GM12878 (cell line): Measurements from ENCODE around the gene AMZ2. TPM values are rescaled to one million over a fixed set of nuclear protein-coding genes. Genes with fewer than 3 reads are reported as not detected.

ENCODE experiments used
- ATAC-seq: fragments of 200-7000 bp; cut with Tn5 transposase; 3 replicates; pipeline ENCODE4 v1.9.1; 2020; ENCODE audit warnings: mild to moderate bottlenecking, moderate library complexity
- BruUV-seq: library from RNA; stranded (reverse); fragments of 400-500 nt; replicated peaks from 2 replicates; lab custom pipeline; 2021; lab: Mats Ljungman, UMichigan
- CTCF ChIA-PET: fragments of 300-600 bp; sonication (Branson Sonifier 250); formaldehyde crosslinking; extraction: SDS; loops from one replicate; lab custom pipeline; 2021; ENCODE audit warnings: inconsistent platforms; lab: Yijun Ruan, JAX
- POLR2A ChIA-PET: fragments of 350-600 bp; formaldehyde crosslinking; extraction: SDS; loops from one replicate; lab custom pipeline; 2021; ENCODE audit warnings: inconsistent platforms; lab: Charles Lee
- RAD21 ChIA-PET: fragments of 300-600 bp; sonication (Branson Sonifier 250); formaldehyde crosslinking; loops from one replicate; lab custom pipeline; 2023; ENCODE audit warnings: antibody characterized with exemption; ENCODE audit not compliant: unreplicated experiment; lab: Charles Lee
- SMC1A ChIA-PET: fragments of 300-600 bp; sonication (Branson Sonifier 250); formaldehyde crosslinking; loops from one replicate; lab custom pipeline; 2023; ENCODE audit not compliant: unreplicated experiment, uncharacterized antibody; lab: Charles Lee
- DNase-seq: peaks from one replicate; pipeline ENCODE4 v3.0.0-alpha.2; 2011; ENCODE audit warnings: low read depth, low spot score
- FAIRE-seq: peaks from 3 replicates; lab custom pipeline; 2011; peaks lifted over from hg19 to GRCh38; lab: Jason Lieb, UNC
- H2AFZ ChIP-seq: 2 replicates; pipeline ENCODE4 v1.6.0; 2011; ENCODE audit warnings: low read depth, low read length, control low read depth; ENCODE audit not compliant: control insufficient read depth
- H3K27ac ChIP-seq: 2 replicates; pipeline ENCODE4 v1.5.1; 2011; ENCODE audit warnings: control low read depth; ENCODE audit not compliant: control insufficient read depth, insufficient read depth
- H3K27me3 ChIP-seq, 2 experiments: replicated peaks in 1 of 2; 2 replicates each; pipeline versions ENCODE4 v1.6.0 to v1.6.1; 2011; ENCODE audit warnings: low read length in 1 of 2; ENCODE audit not compliant: control insufficient read depth in 2 of 2, insufficient read depth in 2 of 2
- H3K36me3 ChIP-seq, 2 experiments: 2 replicates each; pipeline ENCODE4 v1.5.1; 2011; ENCODE audit warnings: low read length in 1 of 2; ENCODE audit not compliant: control insufficient read depth in 2 of 2, insufficient read depth in 2 of 2
- H3K4me1 ChIP-seq: 2 replicates; pipeline ENCODE4 v1.6.1; 2011; ENCODE audit warnings: mild to moderate bottlenecking, low read length, moderate library complexity, mixed read lengths; ENCODE audit not compliant: control insufficient read depth, insufficient read depth
- H3K4me2 ChIP-seq: 2 replicates; pipeline ENCODE4 v1.6.0; 2011; ENCODE audit warnings: control low read depth; ENCODE audit not compliant: control insufficient read depth, insufficient read depth
- H3K4me3 ChIP-seq: fragments of 200-600 bp; sonication (generic); 2 replicates; pipeline ENCODE4 v1.5.1; 2016
- H3K79me2 ChIP-seq: 2 replicates; pipeline ENCODE4 v1.6.0; 2011; ENCODE audit warnings: low read length; ENCODE audit not compliant: control insufficient read depth, insufficient read depth
- H3K9ac ChIP-seq: 2 replicates; pipeline ENCODE4 v1.8.0; 2011; ENCODE audit warnings: low read length, control low read depth, mixed read lengths; ENCODE audit not compliant: control insufficient read depth, insufficient read depth
- H3K9me3 ChIP-seq: replicated peaks from 3 replicates; pipeline ENCODE4 v1.5.1; 2011; ENCODE audit warnings: mild to moderate bottlenecking, low read length; ENCODE audit not compliant: control insufficient read depth, insufficient read depth
- H4K20me1 ChIP-seq: 2 replicates; pipeline ENCODE4 v1.6.0; 2011; ENCODE audit not compliant: control insufficient read depth, insufficient read depth
- BHLHE40 ChIP-seq, 2 experiments: fragments of 450-650 bp in 1 of 2; IDR thresholded peaks; 2 replicates each; pipeline ENCODE4 v1.6.1; 2011 to 2017; ENCODE audit warnings: low read depth in 2 of 2, borderline replicate concordance in 1 of 2, improper control_type of control experiment in 1 of 2, low read length in 1 of 2, mild to moderate bottlenecking in 1 of 2
- HDAC6 ChIP-seq: fragments of 200-600 bp; sonication (generic); IDR thresholded peaks from one replicate; pipeline ENCODE4 v1.8.0; 2017; ENCODE audit warnings: antibody characterized with exemption; ENCODE audit not compliant: unreplicated experiment
- IKZF1 ChIP-seq: fragments of 450-650 bp; conservative IDR thresholded peaks from 2 replicates; pipeline ENCODE4 v1.6.1; 2017; ENCODE audit warnings: antibody characterized with exemption, mild to moderate bottlenecking
- LARP7 ChIP-seq: fragments of 450-650 bp; IDR thresholded peaks from 2 replicates; pipeline ENCODE4 v1.6.1; 2017; ENCODE audit warnings: mild to moderate bottlenecking
- SREBF2 ChIP-seq: IDR thresholded peaks from 2 replicates; pipeline ENCODE4 v1.6.1; 2012; ENCODE audit warnings: mild to moderate bottlenecking, low read length
- SUZ12 ChIP-seq: fragments of 200-600 bp; sonication (generic); IDR thresholded peaks from one replicate; pipeline ENCODE4 v1.6.1; 2018; ENCODE audit warnings: antibody characterized with exemption, mild to moderate bottlenecking; ENCODE audit not compliant: unreplicated experiment
- ZZZ3 ChIP-seq: IDR thresholded peaks from 2 replicates; pipeline ENCODE4 v1.6.1; 2011; ENCODE audit warnings: low read depth; ENCODE audit not compliant: control insufficient read depth, insufficient read length
- WGBS: methylation state at CpG from one replicate; pipeline ENCODE4 v1.1.6; 2016; ENCODE audit warnings: low lambda C conversion rate; ENCODE audit not compliant: insufficient replicate concordance, insufficient coverage; ENCODE audit errors: missing lambda C conversion rate; 5-methylcytosine and 5-hydroxymethylcytosine counted together
- in situ Hi-C: fragments of 300-500 bp; cut with MboI; formaldehyde crosslinking; loops from 9 replicates; pipeline ENCODE4 v1.14.3; 2018; ENCODE audit warnings: mixed read lengths
- intact Hi-C: fragments of 100-400 bp; cut with micrococcal nuclease; formaldehyde crosslinking; loops from one replicate; pipeline ENCODE4 v1.14.2; 2022; ENCODE audit not compliant: unreplicated experiment
- polyA plus RNA-seq, 11 experiments: library from polyadenylated mRNA; depleted of rRNA in 4 of 11; unstranded in 6 of 11; stranded (reverse) in 5 of 11; fragments of >200 nt; fragmentation: Nextera tagmentation in 4 of 11; fragmentation: Illumina TruSeq in 1 of 11; extraction: Ambion mirVana in 4 of 11; extraction: Trizol in 1 of 11; gene quantifications; 1 replicate in 1 of 11; 2 replicates in 10 of 11; pipeline versions ENCODE4 v1.2.1 to v1.2.3, GENCODE V29; 2011 to 2016; ENCODE audit warnings: inconsistent platforms in 2 of 11, missing spikeins in 2 of 11, low read depth in 1 of 11
- total RNA-seq, 4 experiments: library from RNA; depleted of rRNA in 3 of 4; stranded (reverse); fragments of >200 nt in 3 of 4; fragmentation: Illumina TruSeq in 1 of 4; extraction: Trizol in 1 of 4; gene quantifications; 2 replicates each; pipeline versions ENCODE4 v1.2.1 to v1.2.3, GENCODE V29; 2013 to 2021
- TF ChIP-seq, protein P1 (sequence below), 3 experiments: IDR thresholded peaks in 2 of 3; conservative IDR thresholded peaks in 1 of 3; 2 replicates each; pipeline ENCODE4 v1.5.1; 2011; ENCODE audit warnings: low read depth in 3 of 3, low read length in 3 of 3, mild to moderate bottlenecking in 3 of 3, control low read depth in 2 of 3, moderate library complexity in 2 of 3, inconsistent platforms in 1 of 3, mixed read lengths in 1 of 3; ENCODE audit not compliant: control insufficient read depth in 2 of 3, insufficient read depth in 1 of 3; ENCODE audit errors: extremely low read depth in 1 of 3

The AMZ2 gene
- total and polyA plus RNA-seq, 10 of the 15 experiments (the other 5 are each of a cell fraction or from before 2014, with no cell fraction given) = 79.1 to 189 (median 126) TPM

- H3K27ac ChIP-seq = no peak overlapping the region
- ChIA-PET RAD21 (interaction anchor here (1.7 to 2.7 kb wide), 3 partner anchors 15 to 27 kb away, joined by 6 to 44 read pairs (median 23); no protein-coding TSS in a partner anchor), CTCF (interaction anchor here (0.8 to 8.5 kb wide), 9 partner anchors 10 to 238 kb away, joined by 3 to 125 read pairs (median 9); no protein-coding TSS in a partner anchor), POLR2A (interaction anchor here (1.3 kb wide), 1 partner anchor 19 kb away, joined by 5 read pairs; no protein-coding TSS in a partner anchor), SMC1A (interaction anchor here (1.1 to 5.3 kb wide), 7 partner anchors 16 to 269 kb away, joined by 3 to 60 read pairs (median 8); partner anchors contain the start of gene AMZ2)
- whole genome bisulfite sequencing = 12% methylated on average over 77 of the region's 101 CpGs
- ATAC-seq = peak; percentile 33
- H3K79me2 ChIP-seq = no peaks in the 10 kb centered on the region
- TF ChIP-seq BHLHE40 (IDR thresholded peaks at IDR 0.05; ENCODE audit: borderline replicate concordance in 1 of 2, low read depth in 2 of 2, low read length in 1 of 2) (peak; percentile 16 to 82; a peak in 2 of 4 replicates), ZZZ3 (no peak), SREBF2 (no peak), IKZF1 (peak; percentile 30; the same call in 1 of the 2 replicates), HDAC6 (peak; percentile 98), SUZ12 (peak; percentile 97), LARP7 (0 out of 2 replicates have a peak, but pooled peaks have one; percentile 27)
- TF ChIP-seq, protein P1, sequence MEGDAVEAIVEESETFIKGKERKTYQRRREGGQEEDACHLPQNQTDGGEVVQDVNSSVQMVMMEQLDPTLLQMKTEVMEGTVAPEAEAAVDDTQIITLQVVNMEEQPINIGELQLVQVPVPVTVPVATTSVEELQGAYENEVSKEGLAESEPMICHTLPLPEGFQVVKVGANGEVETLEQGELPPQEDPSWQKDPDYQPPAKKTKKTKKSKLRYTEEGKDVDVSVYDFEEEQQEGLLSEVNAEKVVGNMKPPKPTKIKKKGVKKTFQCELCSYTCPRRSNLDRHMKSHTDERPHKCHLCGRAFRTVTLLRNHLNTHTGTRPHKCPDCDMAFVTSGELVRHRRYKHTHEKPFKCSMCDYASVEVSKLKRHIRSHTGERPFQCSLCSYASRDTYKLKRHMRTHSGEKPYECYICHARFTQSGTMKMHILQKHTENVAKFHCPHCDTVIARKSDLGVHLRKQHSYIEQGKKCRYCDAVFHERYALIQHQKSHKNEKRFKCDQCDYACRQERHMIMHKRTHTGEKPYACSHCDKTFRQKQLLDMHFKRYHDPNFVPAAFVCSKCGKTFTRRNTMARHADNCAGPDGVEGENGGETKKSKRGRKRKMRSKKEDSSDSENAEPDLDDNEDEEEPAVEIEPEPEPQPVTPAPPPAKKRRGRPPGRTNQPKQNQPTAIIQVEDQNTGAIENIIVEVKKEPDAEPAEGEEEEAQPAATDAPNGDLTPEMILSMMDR (IDR thresholded peaks at IDR 0.05 in 2 of 3, conservative IDR thresholded peaks at IDR 0.05 in 1 of 3; ENCODE audit: control insufficient read depth in 2 of 3, extremely low read depth in 1 of 3, insufficient read depth in 1 of 3, low read depth in 3 of 3, low read length in 3 of 3) = no peak
- intact Hi-C loops = no loop called here
- H4K20me1 ChIP-seq = no peaks in the 10 kb centered on the region
- H3K4me3 ChIP-seq = peak overlapping the region; percentile 57; the same call in 1 of the 2 replicates
- H3K4me2 ChIP-seq = peak overlapping the region; percentile 68
- H3K27me3 ChIP-seq = peaks cover 19 to 26% of the 10 kb centered on the region in 2 experiments; a peak in 3 of 4 replicates
- no peaks in the 10 kb centered on the region for H3K36me3 ChIP-seq
- FAIRE-seq = no peak
- in situ Hi-C loops = no loop called here
- peaks cover 37% of the 10 kb centered on the region for H3K4me1 ChIP-seq
- BruUV-seq = no TSS peak
- no peaks in the 10 kb centered on the region; the same call in 2 of the 3 replicates for H3K9me3 ChIP-seq
- H3K9ac ChIP-seq = no peak overlapping the region
- no peak for DNase-seq
- H2AFZ ChIP-seq = peak overlapping the region; percentile 17; the same call in 1 of the 2 replicates
These were observed 48.7 kb upstream of the AMZ2 start for GRCh38 chr17:68198931-68199836.
